GM23248 (cell line): ENCODE measurements around the gene ANKS3. TPM values are rescaled to one million over a fixed set of nuclear protein-coding genes. Genes with fewer than 3 reads are reported as not detected.

Experiments used
- DNase-seq: peaks from one replicate; pipeline ENCODE4 v3.0.0-alpha.2; 2015
- H2AFZ ChIP-seq: fragments of 200-600 bp; sonication (generic); 2 replicates; pipeline ENCODE4 v1.6.1; 2016; ENCODE audit warnings: antibody characterized with exemption
- H3F3A ChIP-seq: fragments of 200-600 bp; sonication (generic); 2 replicates; pipeline ENCODE4 v1.6.1; 2016; ENCODE audit warnings: mild to moderate bottlenecking, antibody characterized with exemption, mixed run types; ENCODE audit not compliant: insufficient read depth
- H3K27ac ChIP-seq: fragments of 200-600 bp; sonication (generic); 2 replicates; pipeline ENCODE4 v1.5.1; 2016; ENCODE audit warnings: mild to moderate bottlenecking
- H3K27me3 ChIP-seq: fragments of 200-600 bp; sonication (generic); replicated peaks from 2 replicates; pipeline ENCODE4 v1.6.1; 2016; ENCODE audit warnings: mild to moderate bottlenecking; ENCODE audit not compliant: insufficient read depth
- H3K36me3 ChIP-seq: fragments of 200-600 bp; sonication (generic); 2 replicates; pipeline ENCODE4 v1.6.1; 2016; ENCODE audit warnings: low read depth, mild to moderate bottlenecking
- H3K4me1 ChIP-seq: fragments of 200-600 bp; sonication (generic); 2 replicates; pipeline ENCODE4 v1.6.1; 2016; ENCODE audit warnings: mild to moderate bottlenecking; ENCODE audit not compliant: insufficient read depth
- H3K4me2 ChIP-seq: fragments of 200-600 bp; sonication (generic); one replicate; pipeline ENCODE4 v1.6.1; 2016; ENCODE audit warnings: mild to moderate bottlenecking; ENCODE audit not compliant: unreplicated experiment
- H3K4me3 ChIP-seq: fragments of 200-600 bp; sonication (generic); 2 replicates; pipeline ENCODE4 v1.5.1; 2016; ENCODE audit warnings: mild to moderate bottlenecking
- H3K79me2 ChIP-seq: fragments of 200-600 bp; sonication (generic); 2 replicates; pipeline ENCODE4 v1.6.1; 2016; ENCODE audit warnings: mild to moderate bottlenecking; ENCODE audit not compliant: insufficient read depth
- H3K9ac ChIP-seq: fragments of 200-600 bp; sonication (generic); 2 replicates; pipeline ENCODE4 v1.6.1; 2016; ENCODE audit warnings: mild to moderate bottlenecking
- H3K9me2 ChIP-seq: fragments of 200-600 bp; sonication (generic); 2 replicates; pipeline ENCODE4 v1.6.1; 2016; ENCODE audit warnings: mixed run types, mild to moderate bottlenecking, moderate library complexity; ENCODE audit not compliant: insufficient read depth
- H3K9me3 ChIP-seq: fragments of 200-600 bp; sonication (generic); one replicate; pipeline ENCODE4 v1.6.1; 2017; ENCODE audit warnings: low read depth
- H4K20me1 ChIP-seq: fragments of 200-600 bp; sonication (generic); 2 replicates; pipeline ENCODE4 v1.6.0; 2016; ENCODE audit not compliant: insufficient read depth
- EZH2 ChIP-seq: fragments of 200-600 bp; sonication (generic); IDR thresholded peaks from 2 replicates; pipeline ENCODE4 v1.6.1; 2018; ENCODE audit warnings: antibody characterized with exemption, mild to moderate bottlenecking; ENCODE audit not compliant: insufficient read depth, poor library complexity, severe bottlenecking
- EZH2phosphoT487 ChIP-seq: fragments of 200-600 bp; sonication (generic); IDR thresholded peaks from 2 replicates; pipeline ENCODE4 v1.6.1; 2018; ENCODE audit warnings: antibody characterized with exemption, moderate library complexity, mild to moderate bottlenecking, low read depth; ENCODE audit not compliant: insufficient read depth
- WGBS, 2 experiments: methylation state at CpG; one replicate each; pipeline ENCODE4 v1.1.6; 2015 to 2017; ENCODE audit warnings: low lambda C conversion rate in 2 of 2, low coverage in 1 of 2; ENCODE audit errors: missing lambda C conversion rate in 2 of 2; 5-methylcytosine and 5-hydroxymethylcytosine counted together
- in situ Hi-C: fragments of 300-500 bp; cut with MboI; formaldehyde crosslinking; loops from 2 replicates; pipeline ENCODE4 v1.15.0; 2020
- polyA plus RNA-seq: library from polyadenylated mRNA; unstranded; fragments of >200 nt; fragmentation: Nextera tagmentation; extraction: Ambion mirVana; gene quantifications from 2 replicates; pipeline ENCODE4 v1.2.1, GENCODE V29; 2016
- total RNA-seq: library from RNA; depleted of rRNA; stranded (reverse); fragments of >200 nt; shearing (Covaris generic); gene quantifications from 2 replicates; pipeline ENCODE4 v1.2.3, GENCODE V29; 2014

Gene ANKS3
- total and polyA plus RNA-seq, 2 experiments from 2014 or later, result 12.8 to 20.0 TPM

GRCh38 chr16:4777339-4778049, 43.4 kb upstream of the ANKS3 start:
- no peaks in the 10 kb centered on the region for H3K4me1 ChIP-seq
- no peaks in the 10 kb centered on the region for H3K9me3 ChIP-seq
- no peak for DNase-seq
- no peak overlapping the region for H3K4me2 ChIP-seq
- H3K4me3 ChIP-seq, result no peak overlapping the region
- H3K27me3 ChIP-seq, result no peaks in the 10 kb centered on the region
- H3K27ac ChIP-seq, result no peak overlapping the region
- no peaks in the 10 kb centered on the region for H3K79me2 ChIP-seq
- 70 to 76% methylated on average over 17 of the region's 17 CpGs for WGBS, 2 experiments
- H4K20me1 ChIP-seq, result no peaks in the 10 kb centered on the region
- no peaks in the 10 kb centered on the region for H3K36me3 ChIP-seq
- H3K9ac ChIP-seq, result no peak overlapping the region
- no peak overlapping the region for H2AFZ ChIP-seq
- H3F3A ChIP-seq, result no peaks in the 10 kb centered on the region
- TF ChIP-seq EZH2 (no peak), EZH2phosphoT487 (no peak)
- no peaks in the 10 kb centered on the region for H3K9me2 ChIP-seq
- in situ Hi-C loops, result no loop called here

GRCh38 chr16:4776141-4776705, 42.2 kb upstream of the ANKS3 start:
- TF ChIP-seq EZH2 (no peak), EZH2phosphoT487 (no peak)
- no peaks in the 10 kb centered on the region for H3K36me3 ChIP-seq
- no peaks in the 10 kb centered on the region for H3K79me2 ChIP-seq
- no peak overlapping the region for H3K27ac ChIP-seq
- no peak overlapping the region for H3K9ac ChIP-seq
- no peaks in the 10 kb centered on the region for H3K9me3 ChIP-seq
- in situ Hi-C loops, result no loop called here
- whole genome bisulfite sequencing, 2 experiments, result 74 to 78% methylated on average over 2 of the region's 2 CpGs
- no peak overlapping the region for H3K4me2 ChIP-seq
- H3K4me1 ChIP-seq, result no peaks in the 10 kb centered on the region
- no peaks in the 10 kb centered on the region for H4K20me1 ChIP-seq
- DNase-seq, result no peak
- H3K4me3 ChIP-seq, result no peak overlapping the region
- no peaks in the 10 kb centered on the region for H3K9me2 ChIP-seq
- H3F3A ChIP-seq, result no peaks in the 10 kb centered on the region
- no peak overlapping the region for H2AFZ ChIP-seq
- H3K27me3 ChIP-seq, result no peaks in the 10 kb centered on the region

DNA sequence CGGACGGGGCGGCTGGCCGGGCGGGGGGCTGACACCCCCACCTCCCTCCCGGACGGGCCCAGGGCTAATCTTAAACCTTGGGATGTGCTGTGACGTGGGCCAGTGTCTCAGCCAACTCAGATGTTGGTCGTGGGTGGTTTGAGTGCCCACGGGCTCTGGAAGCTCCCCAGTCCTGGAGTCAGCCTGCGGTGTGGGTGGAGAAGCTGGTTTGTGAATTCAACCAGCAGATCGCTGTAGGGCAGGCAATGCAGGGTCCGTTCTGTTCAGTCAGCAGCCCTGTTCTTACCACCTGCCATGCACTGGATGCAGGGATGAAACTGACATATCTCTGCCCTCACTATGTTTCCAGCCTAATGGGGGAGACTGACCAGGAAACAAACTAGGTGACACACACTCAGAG, 40.9 kb upstream of the ANKS3 start:
- in situ Hi-C loops, result no loop called here
- no peak for DNase-seq
- no peak overlapping the region for H2AFZ ChIP-seq
- no peak overlapping the region for H3K27ac ChIP-seq
- no peaks in the 10 kb centered on the region for H3K27me3 ChIP-seq
- no peaks in the 10 kb centered on the region for H4K20me1 ChIP-seq
- H3K4me3 ChIP-seq, result no peak overlapping the region
- H3K9ac ChIP-seq, result no peak overlapping the region
- WGBS, 2 experiments, result 70 to 80% methylated on average over 4 to 8 of the region's 13 CpGs
- no peaks in the 10 kb centered on the region for H3K79me2 ChIP-seq
- H3K4me2 ChIP-seq, result no peak overlapping the region
- TF ChIP-seq EZH2phosphoT487, result no peak
- no peaks in the 10 kb centered on the region for H3K36me3 ChIP-seq
- no peaks in the 10 kb centered on the region for H3K9me2 ChIP-seq
- no peaks in the 10 kb centered on the region for H3K4me1 ChIP-seq
- H3F3A ChIP-seq, result no peaks in the 10 kb centered on the region
- no peaks in the 10 kb centered on the region for H3K9me3 ChIP-seq

DNA sequence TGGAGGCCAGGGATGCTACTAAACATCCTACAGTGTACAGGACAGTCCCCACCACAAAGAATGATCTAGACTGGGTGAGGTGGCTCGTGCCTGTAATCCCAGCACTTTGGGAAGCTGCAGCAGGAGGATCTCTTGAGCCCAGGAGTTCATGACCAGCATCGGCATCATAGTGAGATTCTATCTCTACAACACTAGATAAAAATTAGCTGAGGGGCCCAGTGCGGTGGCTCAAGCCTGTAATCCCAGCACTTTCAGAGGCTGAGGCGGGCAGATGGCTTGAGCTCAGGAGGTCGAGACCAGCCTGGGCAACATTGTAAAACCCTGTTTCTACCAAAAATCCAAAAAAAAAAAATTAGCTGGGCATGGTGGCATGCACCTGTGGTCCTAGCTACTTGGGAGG, 38.3 kb upstream of the ANKS3 start:
- Histone ChIP-seq H3K9me3 (no peaks in the 10 kb centered on the region), H3K4me1 (no peaks in the 10 kb centered on the region), H3K4me2 (no peak overlapping the region), H3K79me2 (no peaks in the 10 kb centered on the region), H3K4me3 (no peak overlapping the region), H3K27ac (no peak overlapping the region), H3F3A (peaks cover 8% of the 10 kb centered on the region; the same call in 1 of the 2 replicates), H3K9ac (no peak overlapping the region), H3K36me3 (no peaks in the 10 kb centered on the region), H4K20me1 (no peaks in the 10 kb centered on the region), H3K9me2 (no peaks in the 10 kb centered on the region), H3K27me3 (no peaks in the 10 kb centered on the region), H2AFZ (no peak overlapping the region)
- DNase-seq, result no peak
- 66 to 69% methylated on average over 5 of the region's 5 CpGs for WGBS, 2 experiments
- in situ Hi-C loops, result no loop called here
- TF ChIP-seq EZH2phosphoT487, result no peak
- no peak for TF ChIP-seq EZH2
